Activated T-helper 1 cell treated with anti-CD3 and anti-CD28 coated beads, Interleukin-12 subunit alpha, Interleukin-12 subunit beta, Interleukin-2, Interleukin-4 antibody, amounts not matched to agents 30 ng/mL and 10 ng/mL and 1 ng/mL, durations not matched to agents 14 hours and 24 hours and 36 hours (primary cell): Measurements from ENCODE around the gene FIGNL2. TPM values are rescaled to one million over a fixed set of nuclear protein-coding genes. Genes with fewer than 3 reads are reported as not detected.

Source experiments
- DNase-seq: peaks from one replicate; pipeline ENCODE4 v3.0.0; 2021; ENCODE audit warnings: low spot score
- H3K27ac Mint-ChIP-seq: one replicate; pipeline ENCODE4 v1.8.0; 2021; ENCODE audit warnings: mild to moderate bottlenecking, mixed read lengths
- H3K27me3 Mint-ChIP-seq: one replicate; pipeline ENCODE4 v1.8.0; 2022; ENCODE audit warnings: mild to moderate bottlenecking, moderate library complexity, mixed read lengths; ENCODE audit not compliant: insufficient read depth
- H3K36me3 Mint-ChIP-seq: one replicate; pipeline ENCODE4 v1.8.0; 2021; ENCODE audit warnings: low read depth, mixed read lengths
- H3K4me1 Mint-ChIP-seq: one replicate; pipeline ENCODE4 v1.8.0; 2021; ENCODE audit warnings: low read depth, mixed read lengths
- H3K4me3 Mint-ChIP-seq: one replicate; pipeline ENCODE4 v1.8.0; 2021; ENCODE audit warnings: mild to moderate bottlenecking, moderate library complexity, mixed read lengths
- H3K9me3 Mint-ChIP-seq: one replicate; pipeline ENCODE4 v1.8.0; 2021; ENCODE audit warnings: mixed read lengths
- intact Hi-C: fragments of 100-400 bp; cut with micrococcal nuclease; formaldehyde crosslinking; loops from one replicate; pipeline ENCODE4 v1.15.1; 2024
- total RNA-seq: library from RNA; stranded (reverse); gene quantifications from 2 replicates; pipeline ENCODE4 v1.2.3, GENCODE V29; 2022

FIGNL2 gene
- total RNA-seq, 1 donor from 2014 or later: 0.18 TPM

- Mint-ChIP-seq H3K4me3 (peak overlapping the region; percentile 32), H3K9me3 (no peaks in the 10 kb centered on the region), H3K4me1 (peaks cover 14% of the 10 kb centered on the region), H3K27ac (no peak overlapping the region), H3K27me3 (peaks cover 39% of the 10 kb centered on the region), H3K36me3 (no peaks in the 10 kb centered on the region)
- no peak for DNase-seq
- intact Hi-C loops: no loop called here
These were observed 1.4 kb downstream of the FIGNL2 start for GRCh38 chr12:51846911-51847642.

DNA sequence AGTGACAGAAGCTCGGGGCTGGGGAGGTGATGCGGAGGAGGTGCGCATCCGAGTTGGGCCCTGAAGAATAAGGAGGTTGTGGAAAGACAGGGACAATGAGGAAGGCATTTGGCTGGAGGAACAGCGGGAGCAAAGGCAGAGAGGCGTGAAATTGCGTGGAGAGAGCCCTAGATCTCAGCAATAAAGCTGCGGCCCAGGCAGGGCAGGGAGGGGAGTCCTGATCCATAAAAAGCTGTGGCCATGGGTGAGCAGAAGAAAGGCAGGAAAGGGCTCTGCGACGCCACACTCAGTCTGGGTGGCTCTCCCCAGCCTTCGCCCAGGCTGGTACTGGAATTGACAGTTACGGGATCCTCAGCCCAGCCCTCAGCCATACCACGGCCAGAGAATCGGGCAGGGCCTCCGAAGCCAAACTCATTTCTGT lies 2.2 kb downstream of the FIGNL2 start:
- no peak for DNase-seq
- peaks cover 39% of the 10 kb centered on the region for H3K27me3 Mint-ChIP-seq
- H3K4me1 Mint-ChIP-seq: peaks cover 6% of the 10 kb centered on the region
- intact Hi-C loops: no loop called here
- H3K36me3 Mint-ChIP-seq: no peaks in the 10 kb centered on the region
- peak overlapping the region; percentile 69 for H3K4me3 Mint-ChIP-seq
- H3K9me3 Mint-ChIP-seq: no peaks in the 10 kb centered on the region
- H3K27ac Mint-ChIP-seq: no peak overlapping the region

GRCh38 chr12:51845482-51845881 lies 3.0 kb downstream of the FIGNL2 start:
- Mint-ChIP-seq H3K27ac (no peak overlapping the region), H3K4me1 (peaks cover 4% of the 10 kb centered on the region), H3K9me3 (no peaks in the 10 kb centered on the region), H3K27me3 (peaks cover 39% of the 10 kb centered on the region), H3K36me3 (no peaks in the 10 kb centered on the region), H3K4me3 (no peak overlapping the region)
- intact Hi-C loops: no loop called here
- no peak for DNase-seq

- intact Hi-C loops: no loop called here
- no peak for DNase-seq
- Mint-ChIP-seq H3K36me3 (no peaks in the 10 kb centered on the region), H3K27ac (no peak overlapping the region), H3K9me3 (no peaks in the 10 kb centered on the region), H3K27me3 (peaks cover 33% of the 10 kb centered on the region), H3K4me3 (no peak overlapping the region), H3K4me1 (peaks cover 4% of the 10 kb centered on the region)
These were observed 3.7 kb downstream of the FIGNL2 start for GRCh38 chr12:51844854-51845253.

GRCh38 chr12:51841727-51842126 lies 6.8 kb downstream of the FIGNL2 start:
- H3K27ac Mint-ChIP-seq: no peak overlapping the region
- H3K27me3 Mint-ChIP-seq: peaks cover 33% of the 10 kb centered on the region
- H3K4me1 Mint-ChIP-seq: peaks cover 4% of the 10 kb centered on the region
- no peaks in the 10 kb centered on the region for H3K9me3 Mint-ChIP-seq
- DNase-seq: no peak
- H3K4me3 Mint-ChIP-seq: no peak overlapping the region
- intact Hi-C loops: no loop called here
- no peaks in the 10 kb centered on the region for H3K36me3 Mint-ChIP-seq

DNA sequence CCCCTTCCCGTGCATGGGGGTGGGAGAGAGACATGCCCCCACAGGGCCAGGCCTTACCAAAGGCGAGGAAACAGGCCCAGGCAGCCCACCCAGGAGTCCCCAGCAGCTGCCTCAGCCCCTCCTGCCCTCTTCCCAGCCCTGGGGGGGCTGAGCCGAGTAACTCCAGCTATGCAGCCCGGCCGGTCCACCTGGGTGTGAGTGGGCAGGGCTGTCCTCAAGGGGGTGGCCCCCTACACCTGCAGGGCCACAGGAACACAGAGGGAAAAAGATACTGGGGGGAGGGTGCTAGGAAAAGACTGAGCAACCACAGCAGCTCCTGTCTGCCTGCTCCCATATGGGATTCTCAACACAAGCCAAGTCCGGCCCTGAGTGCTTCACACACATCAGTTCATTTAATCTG lies 7.6 kb downstream of the FIGNL2 start:
- intact Hi-C loops: no loop called here
- Mint-ChIP-seq H3K4me3 (no peak overlapping the region), H3K4me1 (peaks cover 1% of the 10 kb centered on the region), H3K27ac (no peak overlapping the region), H3K36me3 (no peaks in the 10 kb centered on the region), H3K27me3 (peaks cover 27% of the 10 kb centered on the region), H3K9me3 (no peaks in the 10 kb centered on the region)
- DNase-seq: no peak

GRCh38 chr12:51839310-51839947 lies 9.1 kb downstream of the FIGNL2 start:
- intact Hi-C loops: no loop called here
- no peaks in the 10 kb centered on the region for H3K4me1 Mint-ChIP-seq
- H3K9me3 Mint-ChIP-seq: no peaks in the 10 kb centered on the region
- H3K4me3 Mint-ChIP-seq: no peak overlapping the region
- H3K27ac Mint-ChIP-seq: no peak overlapping the region
- no peak for DNase-seq
- H3K27me3 Mint-ChIP-seq: peaks cover 20% of the 10 kb centered on the region
- no peaks in the 10 kb centered on the region for H3K36me3 Mint-ChIP-seq

DNA sequence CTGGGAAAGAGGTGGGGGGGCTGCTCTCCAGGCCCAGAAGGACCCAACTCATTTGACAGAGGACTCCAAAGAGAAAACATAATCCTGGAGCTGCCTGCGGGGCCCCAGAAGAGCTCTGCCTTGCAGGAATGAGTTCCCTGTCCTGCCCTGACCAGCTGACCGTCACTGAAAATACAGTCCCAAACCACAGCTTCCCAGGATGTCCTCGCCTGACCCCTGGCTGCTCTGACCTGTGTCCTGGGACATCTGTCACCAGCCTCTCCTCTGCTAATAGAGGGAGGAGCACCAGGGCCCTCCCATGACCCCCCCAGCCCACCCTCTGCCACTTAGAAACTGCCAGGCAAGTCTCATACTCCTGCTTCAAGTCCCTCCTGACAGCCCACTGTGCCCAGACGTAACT lies 9.8 kb downstream of the FIGNL2 start:
- no peaks in the 10 kb centered on the region for H3K36me3 Mint-ChIP-seq
- intact Hi-C loops: no loop called here
- no peak for DNase-seq
- no peaks in the 10 kb centered on the region for H3K9me3 Mint-ChIP-seq
- H3K4me3 Mint-ChIP-seq: no peak overlapping the region
- H3K4me1 Mint-ChIP-seq: no peaks in the 10 kb centered on the region
- H3K27ac Mint-ChIP-seq: no peak overlapping the region
- peaks cover 20% of the 10 kb centered on the region for H3K27me3 Mint-ChIP-seq

DNA sequence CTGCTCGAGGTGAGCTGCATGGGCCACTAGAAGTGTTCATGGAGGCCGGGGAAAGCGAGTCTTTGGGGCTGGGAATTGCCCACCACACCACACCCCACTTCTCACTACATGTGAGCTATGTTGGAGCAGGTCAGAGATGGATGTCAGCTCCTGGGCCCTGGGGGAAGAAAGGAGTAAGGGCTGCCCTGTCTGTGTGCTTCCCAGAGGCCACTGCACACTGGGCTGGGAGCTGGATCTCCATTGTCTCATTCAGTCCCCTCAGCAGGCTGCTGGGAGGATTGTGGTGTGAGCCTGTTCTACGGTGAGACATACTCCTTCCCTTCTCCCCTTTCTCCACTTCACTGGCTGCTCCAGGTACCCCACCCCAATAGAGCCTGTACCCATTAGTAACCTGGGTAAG lies 10.5 kb downstream of the FIGNL2 start:
- Mint-ChIP-seq H3K4me1 (peaks cover 5% of the 10 kb centered on the region), H3K27ac (no peak overlapping the region), H3K36me3 (no peaks in the 10 kb centered on the region), H3K9me3 (no peaks in the 10 kb centered on the region), H3K27me3 (peaks cover 25% of the 10 kb centered on the region), H3K4me3 (no peak overlapping the region)
- intact Hi-C loops: no loop called here
- no peak for DNase-seq

DNA sequence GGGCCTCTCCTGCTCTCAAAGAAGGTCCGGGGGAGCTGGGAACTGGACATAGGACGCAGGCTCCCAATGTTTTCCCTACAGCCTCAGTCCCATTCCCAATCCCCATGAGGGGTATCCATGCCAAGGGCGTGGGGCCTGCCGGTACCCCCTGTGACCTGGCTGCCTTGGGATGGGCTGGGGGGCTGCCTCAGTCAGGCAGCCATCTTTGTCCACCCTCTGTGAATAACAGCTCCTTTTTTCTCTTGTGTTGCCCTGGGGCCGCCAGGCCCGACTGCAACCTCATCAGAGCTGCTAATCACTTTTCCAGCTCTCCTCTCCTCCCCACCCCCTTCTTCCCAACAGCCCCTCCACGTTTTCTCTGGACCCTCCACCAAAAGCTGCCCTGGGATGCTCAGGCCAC lies 11.2 kb downstream of the FIGNL2 start:
- Mint-ChIP-seq H3K4me3 (no peak overlapping the region), H3K9me3 (no peaks in the 10 kb centered on the region), H3K27ac (no peak overlapping the region), H3K4me1 (peaks cover 12% of the 10 kb centered on the region), H3K36me3 (no peaks in the 10 kb centered on the region), H3K27me3 (peaks cover 29% of the 10 kb centered on the region)
- DNase-seq: no peak
- intact Hi-C loops: no loop called here

GRCh38 chr12:51836827-51837173 lies 11.7 kb downstream of the FIGNL2 start:
- no peaks in the 10 kb centered on the region for H3K36me3 Mint-ChIP-seq

GRCh38 chr12:51836041-51836826 lies 12.3 kb downstream of the FIGNL2 start:
- no peak overlapping the region for H3K4me3 Mint-ChIP-seq
- no peak for DNase-seq
- H3K36me3 Mint-ChIP-seq: no peaks in the 10 kb centered on the region
- peaks cover 15% of the 10 kb centered on the region for H3K4me1 Mint-ChIP-seq
- intact Hi-C loops: no loop called here
- H3K27me3 Mint-ChIP-seq: peaks cover 36% of the 10 kb centered on the region
- H3K9me3 Mint-ChIP-seq: no peaks in the 10 kb centered on the region
- no peak overlapping the region for H3K27ac Mint-ChIP-seq

More at GRCh38 chr12:51836827-51837173, 11.7 kb downstream of the FIGNL2 start:
- H3K4me3 Mint-ChIP-seq: no peak overlapping the region
- DNase-seq: no peak
- intact Hi-C loops: no loop called here
- no peaks in the 10 kb centered on the region for H3K9me3 Mint-ChIP-seq
- no peak overlapping the region for H3K27ac Mint-ChIP-seq
- peaks cover 15% of the 10 kb centered on the region for H3K4me1 Mint-ChIP-seq
- H3K27me3 Mint-ChIP-seq: peaks cover 32% of the 10 kb centered on the region

DNA sequence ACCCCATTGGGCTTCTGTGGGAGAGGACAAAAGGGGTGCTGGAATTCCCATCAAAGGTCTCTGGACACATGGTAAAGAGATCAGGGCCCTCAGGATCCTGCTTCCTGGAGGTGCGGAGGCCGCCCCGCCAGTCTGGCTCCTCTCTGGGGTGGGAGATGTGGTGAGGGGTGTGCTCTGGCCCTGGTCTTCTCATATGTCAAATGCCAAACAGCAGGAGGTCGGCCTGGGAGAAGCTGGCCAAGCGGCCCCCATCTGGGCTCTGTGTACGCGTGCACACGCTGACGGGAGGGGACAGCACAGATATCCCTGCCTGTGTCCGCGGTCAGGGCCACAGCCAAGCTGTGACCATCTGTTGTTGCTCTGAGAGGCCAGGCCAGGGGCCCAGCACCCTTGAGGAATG lies 14.1 kb downstream of the FIGNL2 start:
- peaks cover 15% of the 10 kb centered on the region for H3K4me1 Mint-ChIP-seq
- DNase-seq: no peak
- peaks cover 44% of the 10 kb centered on the region for H3K27me3 Mint-ChIP-seq
- H3K4me3 Mint-ChIP-seq: no peak overlapping the region
- no peak overlapping the region for H3K27ac Mint-ChIP-seq
- no peaks in the 10 kb centered on the region for H3K9me3 Mint-ChIP-seq
- intact Hi-C loops: no loop called here
- no peaks in the 10 kb centered on the region for H3K36me3 Mint-ChIP-seq
